SIG-M5 treated with dmso at 0.1 percent for 504 hours (cell line): ENCODE measurements around the gene JARID2.

Experiments used
- DNase-seq: peaks from one replicate; lab custom pipeline; 2025; ENCODE audit not compliant: unreplicated experiment; lab: John Stamatoyannopoulos, UW

The JARID2 gene

DNA sequence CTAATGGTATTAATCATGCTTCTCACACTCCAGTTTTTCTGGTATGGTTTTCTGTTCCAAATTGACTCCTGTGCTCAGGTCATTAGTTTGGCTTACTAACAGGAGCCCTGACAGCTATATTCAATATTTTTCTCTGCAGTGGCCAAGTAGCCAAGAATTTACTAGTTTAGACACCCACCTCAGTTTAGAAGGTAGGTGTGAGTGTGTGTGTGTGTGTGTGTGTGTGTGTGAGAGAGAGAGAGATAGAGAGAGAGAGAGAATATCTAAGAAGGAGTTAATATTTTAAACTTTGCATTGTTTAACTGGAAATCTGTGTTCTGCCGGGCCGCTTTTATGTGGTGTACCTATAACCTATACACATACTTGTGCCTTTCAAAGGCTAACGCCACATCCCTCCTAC is 18.5 kb downstream of the JARID2 start:
- DNase-seq, result no peak

DNA sequence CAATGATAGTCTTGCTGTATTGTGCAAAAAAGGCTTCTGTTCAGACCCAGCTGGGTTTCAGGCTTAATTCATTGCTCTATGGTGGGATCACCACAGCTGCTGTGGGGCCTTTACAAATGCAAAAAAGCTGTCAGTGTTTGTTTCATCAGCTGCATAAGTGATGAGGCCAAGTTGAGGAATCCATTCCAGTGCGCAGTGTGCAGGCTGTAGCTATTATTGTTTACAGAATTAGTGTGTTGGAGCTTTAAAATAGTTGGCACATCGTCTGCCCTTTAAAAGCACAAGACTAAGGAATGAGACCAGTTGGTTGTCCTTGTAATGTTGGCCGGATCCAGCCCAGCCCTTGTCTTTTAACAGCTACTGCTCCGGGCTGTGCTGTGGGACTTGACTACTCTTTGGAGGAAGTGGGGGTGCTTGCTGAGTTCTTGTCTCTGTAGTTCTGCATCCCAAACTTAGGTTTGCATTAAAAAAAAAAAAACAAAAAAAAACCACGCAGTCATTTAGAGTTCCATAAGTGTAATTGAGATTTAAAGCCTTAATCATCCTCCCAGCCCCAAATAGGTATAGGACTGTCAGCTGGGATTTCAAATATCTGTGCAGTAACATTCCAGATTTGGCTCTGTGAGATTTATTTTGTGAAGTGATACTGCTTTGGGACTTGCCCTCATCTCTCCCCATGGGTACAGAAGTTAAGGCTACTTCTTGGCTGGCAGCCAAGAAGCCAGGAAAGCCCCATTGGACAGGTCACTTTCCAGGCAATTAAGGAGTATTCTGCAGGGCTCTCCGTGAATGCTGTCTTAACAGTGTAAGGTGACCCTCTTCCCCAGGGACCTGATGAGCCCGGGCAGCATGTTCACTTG is 19.3 kb downstream of the JARID2 start:
- no peak for DNase-seq

DNA sequence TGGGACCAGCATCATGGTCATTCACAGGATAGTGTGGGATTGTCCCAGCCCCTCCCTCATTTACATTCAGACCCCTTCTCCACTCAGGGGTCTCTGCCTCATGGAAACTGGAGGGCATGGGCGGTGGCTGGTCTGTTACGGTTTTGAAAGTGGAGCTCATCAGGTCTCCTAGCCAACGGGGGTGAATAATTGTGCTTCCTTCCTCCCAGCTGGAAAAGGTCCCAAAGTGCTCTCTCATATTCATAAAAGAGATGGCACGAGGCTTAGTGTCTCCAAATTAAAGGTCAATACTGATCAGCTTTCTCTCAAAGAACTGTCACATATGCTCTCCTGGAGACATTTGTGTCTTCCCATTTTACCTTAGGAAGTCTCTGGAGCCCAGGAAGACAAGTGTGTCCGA is 19.9 kb downstream of the JARID2 start:
- no peak for DNase-seq

GRCh38 chr6:15266423-15266996 is 20.6 kb downstream of the JARID2 start:
- DNase-seq, result peak; percentile 62

GRCh38 chr6:15267221-15267620 is 21.4 kb downstream of the JARID2 start:
- no peak for DNase-seq

DNA sequence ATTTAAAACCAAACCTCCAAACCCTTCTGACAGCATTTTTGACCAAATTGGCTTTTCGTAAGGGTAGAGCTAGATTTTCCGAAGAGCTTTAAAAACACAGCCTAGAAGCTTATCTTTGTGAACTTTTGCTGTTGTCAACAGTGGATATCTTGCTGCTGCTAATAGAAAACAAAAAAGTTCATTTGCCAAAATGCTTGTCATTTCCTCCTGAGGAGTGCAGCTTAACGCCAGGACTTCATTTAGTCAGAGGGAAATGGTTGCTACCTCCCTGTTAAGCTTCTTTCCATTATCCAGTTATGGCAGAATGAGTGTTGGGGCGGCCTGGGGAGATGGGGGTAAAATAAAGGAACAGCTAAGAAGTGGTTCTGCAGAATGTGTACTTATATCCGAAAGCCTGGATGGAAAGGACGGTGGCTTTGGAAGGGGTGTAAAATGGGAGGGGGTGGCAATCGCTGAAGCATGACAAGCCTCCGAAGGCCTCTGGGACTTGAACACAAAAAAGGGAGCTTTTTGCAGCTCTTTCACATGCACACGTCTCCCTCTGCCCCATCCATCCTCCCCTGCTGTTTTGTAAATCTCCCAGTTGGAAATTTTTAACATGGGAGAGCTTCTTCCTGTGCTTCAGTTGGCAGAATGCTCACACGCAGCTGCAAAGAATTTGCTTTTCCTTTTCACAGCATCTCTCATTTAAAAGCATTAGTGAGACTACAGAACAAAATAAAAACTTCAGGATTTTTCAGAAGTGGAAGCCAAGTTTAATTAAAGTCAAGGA is 22.5 kb downstream of the JARID2 start:
- DNase-seq, result no peak

- DNase-seq, result no peak
Observed at GRCh38 chr6:15269011-15269410, 23.1 kb downstream of the JARID2 start.

DNA sequence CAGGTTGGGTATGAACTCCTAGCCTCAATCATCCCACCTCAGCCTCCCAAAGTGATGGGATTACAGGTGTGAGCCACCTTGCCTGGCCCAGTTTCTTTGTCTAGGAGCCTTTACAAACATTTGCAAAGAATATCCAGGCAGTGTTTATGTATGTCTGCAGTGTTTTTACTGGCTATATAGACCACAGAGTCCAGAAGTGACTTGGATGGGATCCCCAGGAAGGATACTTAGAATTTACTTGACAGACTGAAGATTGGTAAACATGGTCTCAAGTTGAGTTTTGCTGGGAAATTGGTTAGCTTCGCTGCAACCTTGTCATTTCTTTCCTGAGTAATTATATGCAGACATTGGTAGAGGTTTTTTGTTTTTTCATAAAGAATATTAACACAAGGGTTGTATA is 23.8 kb downstream of the JARID2 start:
- no peak for DNase-seq

GRCh38 chr6:15270402-15270801 is 24.5 kb downstream of the JARID2 start:
- no peak for DNase-seq

GRCh38 chr6:15272562-15272961 is 26.7 kb downstream of the JARID2 start:
- no peak for DNase-seq

DNA sequence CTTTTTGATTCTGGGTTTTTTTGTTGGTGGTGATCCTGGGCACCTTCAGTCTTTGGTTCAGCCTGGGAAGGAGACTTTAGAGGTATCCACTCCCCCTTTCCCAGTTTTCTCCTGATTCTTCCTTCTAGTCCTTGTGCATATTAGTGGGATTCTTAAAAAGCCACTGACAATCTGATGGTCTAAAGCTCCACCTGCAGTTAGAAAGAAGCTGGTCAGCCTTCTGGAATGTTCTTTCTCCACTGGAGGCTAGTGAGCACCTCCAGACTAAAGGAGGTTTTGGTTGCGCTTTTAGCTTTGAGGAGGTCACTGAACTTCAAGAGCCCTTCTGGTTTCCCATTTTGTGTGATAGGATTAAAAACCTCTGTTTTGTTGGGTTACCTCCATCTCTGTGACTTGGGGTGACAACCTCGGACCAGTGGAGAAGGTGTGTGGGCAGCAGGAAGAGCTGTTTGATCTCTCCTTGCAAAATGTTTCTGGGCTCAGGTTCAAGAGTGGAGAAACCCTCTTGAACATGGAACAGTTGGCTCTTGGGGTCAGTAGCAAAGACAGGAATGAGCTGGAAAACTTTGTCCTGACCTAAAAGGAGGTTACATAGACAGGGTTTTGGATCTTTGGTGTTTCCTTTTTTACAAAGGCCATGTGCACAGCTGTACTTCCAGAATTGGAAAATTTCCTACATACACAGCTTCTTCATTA is 29.0 kb downstream of the JARID2 start:
- no peak for DNase-seq

GRCh38 chr6:15276036-15276985 is 30.4 kb downstream of the JARID2 start:
- DNase-seq, result no peak

DNA sequence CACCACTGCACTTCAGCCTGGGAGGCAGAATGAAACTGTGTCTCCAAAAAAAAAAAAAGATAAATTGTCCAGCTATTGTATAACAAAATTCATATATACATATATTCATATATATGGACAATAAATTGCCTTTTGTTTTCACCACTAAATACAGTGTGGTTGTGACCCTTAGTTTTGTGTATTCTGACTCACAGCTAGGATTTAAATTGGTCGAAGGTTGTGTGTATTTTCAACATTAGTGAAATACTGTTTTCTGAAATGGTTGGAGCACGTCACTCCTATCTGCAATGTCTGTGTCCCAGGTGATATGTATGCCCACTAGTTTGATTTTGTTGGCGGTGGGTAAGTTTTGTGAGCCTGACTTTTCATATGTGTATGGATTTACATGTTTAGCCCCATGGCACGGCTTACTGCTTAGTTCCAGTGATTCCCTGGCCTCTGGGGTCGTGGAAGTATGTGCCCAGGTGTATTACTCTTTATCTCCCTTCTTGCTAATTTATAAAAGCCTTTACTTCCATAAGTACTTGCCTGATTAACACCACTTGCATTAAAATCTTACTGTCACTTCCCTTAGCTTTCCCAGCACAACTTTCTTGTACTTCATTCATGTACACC is 33.3 kb downstream of the JARID2 start:
- DNase-seq, result no peak

GRCh38 chr6:15280028-15280427 is 34.2 kb downstream of the JARID2 start:
- no peak for DNase-seq

GRCh38 chr6:15280961-15281360 is 35.1 kb downstream of the JARID2 start:
- DNase-seq, result no peak

DNA sequence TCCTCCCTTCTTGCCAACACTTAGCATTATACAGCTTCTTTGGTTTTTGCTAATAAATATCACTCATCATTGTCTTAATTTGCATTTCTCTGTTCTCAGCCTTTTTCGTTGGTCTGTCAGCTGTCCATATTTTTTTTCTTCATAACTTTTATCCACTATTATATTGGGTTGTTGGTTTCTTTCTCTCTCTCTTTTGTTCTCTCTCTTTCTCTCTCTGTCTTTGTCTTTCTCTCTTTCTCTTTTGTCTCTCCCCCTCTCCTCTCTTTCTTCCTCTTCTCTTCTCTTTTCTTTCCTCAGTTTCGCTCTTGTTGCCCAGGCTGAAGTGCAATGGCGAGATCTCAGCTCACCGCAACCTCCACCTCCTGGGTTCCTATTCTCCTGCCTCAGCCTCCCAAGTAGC is 36.5 kb downstream of the JARID2 start:
- DNase-seq, result no peak

- no peak for DNase-seq
Observed at GRCh38 chr6:15283986-15284361, 38.1 kb downstream of the JARID2 start.

- no peak for DNase-seq
Observed at GRCh38 chr6:15284743-15285142, 38.9 kb downstream of the JARID2 start.

- no peak for DNase-seq
Observed at GRCh38 chr6:15285682-15286294, 39.9 kb downstream of the JARID2 start.
